Measurements from ENCODE around the gene C17orf58. TPM values are rescaled to one million over a fixed set of nuclear protein-coding genes. Genes with fewer than 3 reads are reported as not detected.
"Not testable (repeated sequence)": the region's sequence is repeated elsewhere in the genome, so short reads cannot be mapped to it uniquely, and the experiment has no call there.

Gene C17orf58
- total and polyA plus RNA-seq, 4 experiments from 2014 or later: 0.58 to 1.4 (median 1.1) TPM

DNA sequence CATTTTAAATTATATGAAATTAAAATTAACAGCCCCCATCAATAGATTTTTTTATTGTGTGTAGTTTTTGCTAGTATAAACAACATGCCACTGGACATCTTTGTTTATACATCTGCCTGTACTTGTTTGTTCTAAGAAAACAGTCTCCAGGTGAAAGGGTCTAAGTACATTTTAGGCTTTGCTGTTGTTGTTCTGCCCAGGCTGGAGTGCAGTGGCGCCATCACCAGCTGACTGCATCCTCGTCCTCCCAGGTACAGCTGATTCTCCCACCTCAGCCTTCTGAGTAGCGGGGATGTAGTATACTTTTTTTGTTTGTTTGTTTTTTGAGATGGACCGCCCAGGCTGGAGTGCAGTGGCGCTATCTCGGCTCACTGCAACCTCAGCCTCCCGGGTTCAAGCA, 25.5 kb downstream of the C17orf58 start:
- Histone ChIP-seq H3K27me3 (ENCODE audit: insufficient read depth, low read length) (no peaks in the 10 kb centered on the region), H3K36me3 (ENCODE audit: insufficient read depth, low read length) (peaks cover 26% of the 10 kb centered on the region), H3K9me3 (ENCODE audit: control insufficient read depth in 1 of 2, low read length in 2 of 2) (no peaks in the 10 kb centered on the region), H3K4me1 (ENCODE audit: insufficient read depth, low read length) (no peaks in the 10 kb centered on the region), H3K4me3 (ENCODE audit: low read length in 2 of 2) (no peak overlapping the region), H3K27ac (ENCODE audit: low read depth, low read length) (no peak overlapping the region)
- no peak for DNase-seq
- intact Hi-C loops (cut with micrococcal nuclease): no loop called here
- ChIA-PET CTCF (ENCODE audit: partially characterized antibody) (no interaction called here), POLR2A (ENCODE audit: partially characterized antibody) (no interaction called here)
- no peak overlapping the region for H3K27ac Mint-ChIP-seq
- H3K27me3 Mint-ChIP-seq: no peaks in the 10 kb centered on the region
- H3K4me1 Mint-ChIP-seq: no peaks in the 10 kb centered on the region
- H3K4me3 Mint-ChIP-seq: no peak overlapping the region
- H3K36me3 Mint-ChIP-seq: peaks cover 17 to 45% of the 10 kb centered on the region in 2 donors
- H3K9me3 Mint-ChIP-seq: no peaks in the 10 kb centered on the region

DNA sequence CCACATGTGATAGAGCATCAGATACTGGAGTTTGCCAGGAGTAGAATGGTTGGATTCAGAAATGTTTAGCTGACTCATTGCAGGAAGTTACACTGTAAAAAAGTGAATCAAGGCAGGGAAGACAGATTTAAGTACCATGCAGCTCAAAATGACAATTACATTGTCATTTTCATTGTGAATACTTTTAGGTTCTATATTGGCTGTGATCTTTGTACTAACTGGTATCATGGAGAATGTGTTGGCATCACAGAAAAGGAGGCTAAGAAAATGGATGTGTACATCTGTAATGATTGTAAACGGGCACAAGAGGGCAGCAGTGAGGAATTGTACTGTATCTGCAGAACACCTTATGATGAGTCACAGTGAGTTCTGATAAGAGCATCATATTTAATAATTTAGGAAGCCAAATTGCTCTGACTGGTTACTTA, 33.1 kb downstream of the C17orf58 start:
- CTCF ChIA-PET (ENCODE audit: partially characterized antibody): interaction anchor here (1.0 to 3.6 kb wide), 7 partner anchors 12 to 503 kb away, joined by 3 to 15 read pairs (median 4); no protein-coding TSS in a partner anchor
- H3K27ac ChIP-seq (ENCODE audit: low read depth, low read length); H3K27me3 Mint-ChIP-seq; H3K4me3 ChIP-seq (ENCODE audit: low read length in 2 of 2); H3K4me1 Mint-ChIP-seq; H3K9me3 Mint-ChIP-seq; POLR2A ChIA-PET (ENCODE audit: partially characterized antibody); H3K4me3 Mint-ChIP-seq; H3K9me3 ChIP-seq (ENCODE audit: control insufficient read depth in 1 of 2, low read length in 2 of 2); H3K27me3 ChIP-seq (ENCODE audit: insufficient read depth, low read length); H3K4me1 ChIP-seq (ENCODE audit: insufficient read depth, low read length): not testable (repeated sequence)
- Mint-ChIP-seq H3K27ac (peak overlapping the region in 3 of 7 donors; percentile 1 to 25 (median 12)), H3K36me3 (peaks cover 31 to 54% of the 10 kb centered on the region in 2 donors)
- DNase-seq: peak; percentile 65 to 72 (median 67)
- peaks cover 34% of the 10 kb centered on the region for H3K36me3 ChIP-seq (ENCODE audit: insufficient read depth, low read length)
- intact Hi-C loops (cut with micrococcal nuclease): loop anchor here (1.0 to 2.0 kb wide), 2 partner anchors 500 to 503 kb away; no protein-coding TSS in a partner anchor

DNA sequence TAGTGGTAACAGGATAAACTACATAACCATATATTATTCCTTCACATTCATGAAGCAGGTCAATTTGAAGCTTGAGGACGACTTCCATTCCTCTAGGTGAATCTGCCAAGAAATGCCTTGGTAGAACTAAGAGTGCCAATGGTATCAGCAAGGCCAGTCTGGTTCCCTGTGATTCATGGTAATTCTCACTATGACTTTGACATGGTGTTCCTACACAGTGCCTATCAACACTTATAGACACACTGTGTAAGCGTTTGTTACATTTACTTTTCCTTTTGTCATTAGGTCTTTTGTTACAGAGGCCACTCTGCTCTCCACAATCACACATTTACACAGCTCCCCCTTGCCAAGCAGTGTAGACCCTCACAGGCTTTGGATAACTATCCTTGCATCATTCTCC, 34.1 kb downstream of the C17orf58 start:
- H3K36me3 Mint-ChIP-seq: peaks cover 34 to 53% of the 10 kb centered on the region in 2 donors
- intact Hi-C loops (cut with micrococcal nuclease): loop anchor here (2.0 kb wide), 1 partner anchor 501 kb away; no protein-coding TSS in a partner anchor
- H3K4me3 Mint-ChIP-seq; H3K4me3 ChIP-seq (ENCODE audit: low read length in 2 of 2); H3K9me3 ChIP-seq (ENCODE audit: control insufficient read depth in 1 of 2, low read length in 2 of 2); H3K27me3 ChIP-seq (ENCODE audit: insufficient read depth, low read length); POLR2A ChIA-PET (ENCODE audit: partially characterized antibody); H3K27me3 Mint-ChIP-seq; DNase-seq; H3K4me1 Mint-ChIP-seq; H3K4me1 ChIP-seq (ENCODE audit: insufficient read depth, low read length); H3K9me3 Mint-ChIP-seq; H3K27ac ChIP-seq (ENCODE audit: low read depth, low read length): not testable (repeated sequence)
- peak overlapping the region in 2 of 7 donors; percentile 43 to 78 for H3K27ac Mint-ChIP-seq
- CTCF ChIA-PET (ENCODE audit: partially characterized antibody): interaction anchor here (1.1 to 3.6 kb wide), 2 partner anchors 14 to 504 kb away, joined by 3 to 15 read pairs; no protein-coding TSS in a partner anchor
- peaks cover 36% of the 10 kb centered on the region for H3K36me3 ChIP-seq (ENCODE audit: insufficient read depth, low read length)

DNA sequence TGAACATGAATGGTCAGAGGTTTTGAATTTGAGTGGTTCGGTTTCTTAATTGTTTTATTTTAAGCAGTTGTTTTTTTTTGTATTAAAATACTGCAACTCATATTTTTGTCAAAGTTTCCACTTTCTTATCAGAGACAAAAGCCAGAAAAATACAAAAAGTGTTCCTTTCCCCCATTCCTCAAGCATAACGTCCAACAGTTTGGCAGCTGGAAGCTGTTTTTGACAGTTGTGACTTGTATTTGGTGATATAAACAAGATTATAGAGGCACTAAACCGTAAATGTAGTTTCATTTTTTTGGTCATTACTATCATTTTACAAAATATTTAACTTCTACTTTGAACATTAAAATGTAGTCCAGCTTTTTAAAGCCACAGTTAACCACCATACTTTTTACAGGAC, 36.0 kb downstream of the C17orf58 start:
- POLR2A ChIA-PET (ENCODE audit: partially characterized antibody): interaction anchor here (0.9 kb wide), 1 partner anchor 35 kb away, joined by 3 read pairs; no protein-coding TSS in a partner anchor
- CTCF ChIA-PET (ENCODE audit: partially characterized antibody): interaction anchor here (1.0 to 1.7 kb wide), 3 partner anchors 24 to 506 kb away, joined by 3 to 4 read pairs (median 4); no protein-coding TSS in a partner anchor
- intact Hi-C loops (cut with micrococcal nuclease): not testable (repeated sequence)

DNA sequence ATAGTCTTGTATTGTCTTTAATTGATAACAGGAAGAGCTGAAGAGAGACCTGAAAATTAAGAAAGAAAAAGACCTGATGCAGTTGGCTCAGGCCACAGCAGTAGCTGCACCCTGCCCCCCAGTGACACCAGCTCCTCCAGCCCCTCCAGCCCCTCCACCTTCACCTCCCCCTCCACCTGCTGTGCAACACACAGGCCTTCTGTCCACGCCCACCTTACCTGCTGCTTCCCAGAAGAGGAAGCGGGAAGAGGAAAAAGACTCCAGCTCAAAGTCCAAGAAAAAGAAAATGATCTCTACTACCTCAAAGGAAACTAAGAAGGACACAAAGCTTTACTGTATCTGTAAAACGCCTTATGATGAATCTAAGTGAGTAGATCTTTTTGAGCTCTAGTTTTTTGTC, 36.8 kb downstream of the C17orf58 start:
- peaks cover 20% of the 10 kb centered on the region for H3K36me3 ChIP-seq (ENCODE audit: insufficient read depth, low read length)
- no peak for DNase-seq
- H3K4me3 ChIP-seq (ENCODE audit: low read length in 2 of 2): no peak overlapping the region
- CTCF ChIA-PET (ENCODE audit: partially characterized antibody): interaction anchor here (0.9 to 1.7 kb wide), 7 partner anchors 17 to 506 kb away, joined by 3 to 4 read pairs (median 4); no protein-coding TSS in a partner anchor
- H3K9me3 ChIP-seq (ENCODE audit: control insufficient read depth in 1 of 2, low read length in 2 of 2): no peaks in the 10 kb centered on the region
- Mint-ChIP-seq H3K4me1 (peaks cover 0 to 6% (median 3%) of the 10 kb centered on the region in 4 donors), H3K27me3 (no peaks in the 10 kb centered on the region), H3K9me3 (no peaks in the 10 kb centered on the region), H3K36me3 (peaks cover 22 to 43% of the 10 kb centered on the region in 2 donors), H3K27ac (peak overlapping the region in 6 of 7 donors; percentile 1 to 90 (median 72)), H3K4me3 (no peak overlapping the region)
- intact Hi-C loops (cut with micrococcal nuclease): no loop called here
- no peaks in the 10 kb centered on the region for H3K27me3 ChIP-seq (ENCODE audit: insufficient read depth, low read length)
- POLR2A ChIA-PET (ENCODE audit: partially characterized antibody): interaction anchor here (0.9 kb wide), 1 partner anchor 36 kb away, joined by 3 read pairs; no protein-coding TSS in a partner anchor
- H3K4me1 ChIP-seq (ENCODE audit: insufficient read depth, low read length): no peaks in the 10 kb centered on the region
- no peak overlapping the region for H3K27ac ChIP-seq (ENCODE audit: low read depth, low read length)

More for the DNA sequence above, 36.0 kb downstream of the C17orf58 start:
- not testable (repeated sequence) for H3K9me3 Mint-ChIP-seq; DNase-seq; H3K27ac ChIP-seq (ENCODE audit: low read depth, low read length); H3K27me3 ChIP-seq (ENCODE audit: insufficient read depth, low read length); H3K4me3 Mint-ChIP-seq; H3K4me1 Mint-ChIP-seq; H3K27me3 Mint-ChIP-seq; H3K9me3 ChIP-seq (ENCODE audit: control insufficient read depth in 1 of 2, low read length in 2 of 2); H3K4me3 ChIP-seq (ENCODE audit: low read length in 2 of 2); H3K27ac Mint-ChIP-seq; H3K4me1 ChIP-seq (ENCODE audit: insufficient read depth, low read length)
- peaks cover 27 to 42% of the 10 kb centered on the region in 2 donors for H3K36me3 Mint-ChIP-seq
- peaks cover 23% of the 10 kb centered on the region for H3K36me3 ChIP-seq (ENCODE audit: insufficient read depth, low read length)

DNA sequence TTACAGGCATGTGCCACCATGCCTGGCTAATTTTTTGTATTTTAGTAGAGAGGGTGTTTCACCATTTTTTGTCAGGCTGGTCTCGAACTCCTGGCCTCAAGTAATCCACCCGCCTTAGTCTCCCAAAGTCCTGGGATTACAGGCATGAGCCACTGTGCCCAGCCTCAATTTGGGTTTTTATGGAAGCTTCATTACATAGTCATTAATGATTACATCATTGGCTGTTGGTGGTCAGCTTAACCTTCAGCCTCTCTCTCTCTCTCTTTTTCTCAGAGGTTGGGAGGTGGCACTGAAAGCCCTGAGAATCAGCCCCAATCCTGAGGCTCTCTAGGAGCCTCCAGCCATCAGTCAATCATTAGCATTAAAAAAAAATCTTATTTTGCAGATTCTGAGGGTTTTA, 45.3 kb downstream of the C17orf58 start:
- Mint-ChIP-seq H3K4me1 (no peaks in the 10 kb centered on the region), H3K9me3 (peaks cover 0 to 4% (median 0%) of the 10 kb centered on the region in 8 donors), H3K27me3 (no peaks in the 10 kb centered on the region), H3K27ac (peak overlapping the region in 1 of 7 donors; percentile 25), H3K36me3 (peaks cover 29 to 59% of the 10 kb centered on the region in 2 donors), H3K4me3 (no peak overlapping the region)
- no peak overlapping the region for H3K4me3 ChIP-seq (ENCODE audit: low read length in 2 of 2)
- CTCF ChIA-PET (ENCODE audit: partially characterized antibody): no interaction called here
- DNase-seq: no peak
- H3K36me3 ChIP-seq (ENCODE audit: insufficient read depth, low read length): peaks cover 33% of the 10 kb centered on the region
- H3K4me1 ChIP-seq (ENCODE audit: insufficient read depth, low read length): no peaks in the 10 kb centered on the region
- intact Hi-C loops (cut with micrococcal nuclease): no loop called here
- no peaks in the 10 kb centered on the region for H3K27me3 ChIP-seq (ENCODE audit: insufficient read depth, low read length)
- POLR2A ChIA-PET (ENCODE audit: partially characterized antibody): no interaction called here
- no peak overlapping the region for H3K27ac ChIP-seq (ENCODE audit: low read depth, low read length)
- no peaks in the 10 kb centered on the region for H3K9me3 ChIP-seq (ENCODE audit: control insufficient read depth in 1 of 2, low read length in 2 of 2)

DNA sequence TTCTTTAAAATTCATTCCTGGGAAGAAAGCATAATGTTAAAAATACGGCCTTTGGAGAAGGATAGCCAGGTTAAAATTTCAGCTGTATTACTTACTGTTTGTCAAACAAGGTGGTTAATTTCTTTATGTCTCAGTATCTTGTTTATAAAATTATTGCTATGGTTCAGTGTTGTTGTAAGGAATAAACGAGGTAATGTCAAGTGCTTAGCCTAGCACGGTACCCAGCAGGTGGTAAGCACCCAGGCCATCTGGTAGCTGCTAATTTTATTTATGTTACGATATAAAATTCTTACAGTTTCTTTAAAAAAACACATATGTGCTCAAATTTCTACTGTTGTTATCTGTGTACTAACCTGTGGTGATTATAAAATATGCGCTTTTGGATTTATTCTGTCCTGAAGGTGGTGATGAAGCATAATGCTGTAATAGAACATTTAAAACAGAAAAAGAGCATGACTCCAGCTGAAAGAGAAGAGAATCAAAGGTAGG, 48.9 kb downstream of the C17orf58 start:
- no peak for DNase-seq
- no peak overlapping the region for H3K4me3 Mint-ChIP-seq
- peak overlapping the region in 1 of 7 donors; percentile 23 for H3K27ac Mint-ChIP-seq
- no peaks in the 10 kb centered on the region for H3K9me3 ChIP-seq (ENCODE audit: control insufficient read depth in 1 of 2, low read length in 2 of 2)
- no peak overlapping the region for H3K27ac ChIP-seq (ENCODE audit: low read depth, low read length)
- H3K4me1 Mint-ChIP-seq: peaks cover 0 to 2% (median under 1%) of the 10 kb centered on the region in 4 donors
- H3K9me3 Mint-ChIP-seq: peaks cover 0 to 4% (median 0%) of the 10 kb centered on the region in 8 donors
- H3K4me1 ChIP-seq (ENCODE audit: insufficient read depth, low read length): no peaks in the 10 kb centered on the region
- H3K36me3 Mint-ChIP-seq: peaks cover 46 to 76% of the 10 kb centered on the region in 2 donors
- no peaks in the 10 kb centered on the region for H3K27me3 Mint-ChIP-seq
- no peak overlapping the region for H3K4me3 ChIP-seq (ENCODE audit: low read length in 2 of 2)
- ChIA-PET POLR2A (ENCODE audit: partially characterized antibody) (no interaction called here), CTCF (ENCODE audit: partially characterized antibody) (interaction anchor here (1.2 to 1.4 kb wide), 2 partner anchors 14 to 16 kb away, joined by 3 read pairs; no protein-coding TSS in a partner anchor)
- no peaks in the 10 kb centered on the region for H3K27me3 ChIP-seq (ENCODE audit: insufficient read depth, low read length)
- peaks cover 50% of the 10 kb centered on the region for H3K36me3 ChIP-seq (ENCODE audit: insufficient read depth, low read length)
- intact Hi-C loops (cut with micrococcal nuclease): no loop called here
